Measurements from ENCODE around the gene NT5DC2.

DNA sequence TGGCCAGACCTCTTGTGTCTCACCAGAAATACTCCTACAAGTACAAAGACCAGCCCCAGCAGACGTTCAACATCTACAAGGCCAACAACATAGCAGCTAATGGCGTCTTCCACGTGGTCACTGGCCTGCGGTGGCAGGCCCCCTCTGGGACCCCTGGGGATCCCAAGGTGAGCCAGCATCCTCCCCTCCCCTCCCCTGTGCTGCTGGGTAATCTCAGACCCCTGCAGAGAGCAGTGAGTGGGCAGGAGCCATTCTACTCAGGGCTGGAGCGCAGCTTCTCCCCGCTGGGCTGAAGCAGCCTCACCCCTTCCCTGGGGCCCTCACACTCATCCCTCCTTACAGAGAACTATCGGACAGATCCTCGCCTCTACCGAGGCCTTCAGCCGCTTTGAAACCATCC lies 28.7 kb downstream of the NT5DC2 start:
- TF ChIP-seq, protein P1, sequence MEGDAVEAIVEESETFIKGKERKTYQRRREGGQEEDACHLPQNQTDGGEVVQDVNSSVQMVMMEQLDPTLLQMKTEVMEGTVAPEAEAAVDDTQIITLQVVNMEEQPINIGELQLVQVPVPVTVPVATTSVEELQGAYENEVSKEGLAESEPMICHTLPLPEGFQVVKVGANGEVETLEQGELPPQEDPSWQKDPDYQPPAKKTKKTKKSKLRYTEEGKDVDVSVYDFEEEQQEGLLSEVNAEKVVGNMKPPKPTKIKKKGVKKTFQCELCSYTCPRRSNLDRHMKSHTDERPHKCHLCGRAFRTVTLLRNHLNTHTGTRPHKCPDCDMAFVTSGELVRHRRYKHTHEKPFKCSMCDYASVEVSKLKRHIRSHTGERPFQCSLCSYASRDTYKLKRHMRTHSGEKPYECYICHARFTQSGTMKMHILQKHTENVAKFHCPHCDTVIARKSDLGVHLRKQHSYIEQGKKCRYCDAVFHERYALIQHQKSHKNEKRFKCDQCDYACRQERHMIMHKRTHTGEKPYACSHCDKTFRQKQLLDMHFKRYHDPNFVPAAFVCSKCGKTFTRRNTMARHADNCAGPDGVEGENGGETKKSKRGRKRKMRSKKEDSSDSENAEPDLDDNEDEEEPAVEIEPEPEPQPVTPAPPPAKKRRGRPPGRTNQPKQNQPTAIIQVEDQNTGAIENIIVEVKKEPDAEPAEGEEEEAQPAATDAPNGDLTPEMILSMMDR (conservative IDR thresholded peaks at IDR 0.05): no peak
- no peak for TF ChIP-seq EZH2 (IDR thresholded peaks at IDR 0.05; ENCODE audit: low read depth)

All from PC-9 (cell line).